Lower leg skin (tissue), 4 donors: ENCODE data around the gene UBE2QL1. TPM values are rescaled to one million over a fixed set of nuclear protein-coding genes. Genes with fewer than 3 reads are reported as not detected.

Experiments used
- DNase-seq, 2 donors: peaks; one replicate each; pipeline ENCODE4 v3.0.0-alpha.2; 2019; ENCODE audit warnings: low spot score in 2 of 2
- H3K4me3 ChIP-seq: fragments of 200-600 bp; sonication (generic); 2 replicates; pipeline ENCODE4 v1.5.1; 2017; ENCODE audit warnings: mild to moderate bottlenecking, low read depth; ENCODE audit not compliant: poor library complexity, severe bottlenecking
- CTCF ChIP-seq, 3 donors: fragments of 450-650 bp; IDR thresholded peaks; one replicate each; pipeline ENCODE4 v1.5.1; 2016; ENCODE audit warnings: antibody characterized with exemption in 3 of 3, mild to moderate bottlenecking in 3 of 3, moderate library complexity in 2 of 3
- POLR2A ChIP-seq, 2 donors: fragments of 450-650 bp; IDR thresholded peaks; one replicate each; pipeline ENCODE4 v1.6.1; 2016 to 2017; ENCODE audit warnings: antibody characterized with exemption in 2 of 2, mild to moderate bottlenecking in 1 of 2, moderate library complexity in 1 of 2
- WGBS, 2 donors: methylation state at CpG; one replicate each; pipeline ENCODE4 v1.1.5; 2018; 5-methylcytosine and 5-hydroxymethylcytosine counted together
- intact Hi-C: fragments of 100-400 bp; cut with DNase I; formaldehyde crosslinking; loops from one replicate; pipeline ENCODE4 v1.15.0; 2023; ENCODE audit warnings: low total_unique reads
- total RNA-seq, 4 donors: library from RNA; depleted of rRNA; stranded (reverse); fragments of >200 nt; gene quantifications; one replicate each; pipeline ENCODE4 v1.1.0, GENCODE V29; 2016

The UBE2QL1 gene
- total RNA-seq, 4 donors from 2014 or later = 0.72 to 3.4 (median 1.3) TPM

GRCh38 chr5:6535594-6535993 lies 86.9 kb downstream of the UBE2QL1 start:
- 76 to 78% methylated on average over 2 of the region's 2 CpGs for whole genome bisulfite sequencing, 2 donors
- intact Hi-C loops = no loop called here
- no peak for TF ChIP-seq CTCF (IDR thresholded peaks at IDR 0.05)

GRCh38 chr5:6539060-6539459 lies 90.4 kb downstream of the UBE2QL1 start:
- H3K4me3 ChIP-seq = no peak overlapping the region
- no peak for DNase-seq
- TF ChIP-seq CTCF (IDR thresholded peaks at IDR 0.05) (no peak), POLR2A (IDR thresholded peaks at IDR 0.05) (no peak)
- 93 to 100% methylated on average over 1 of the region's 1 CpG for WGBS, 2 donors
- intact Hi-C loops = no loop called here

More at GRCh38 chr5:6535594-6535993, 86.9 kb downstream of the UBE2QL1 start:
- H3K4me3 ChIP-seq = no peak overlapping the region
- peak in 1 of 2 donors; percentile 18 for DNase-seq

- 74 to 77% methylated on average over 6 of the region's 6 CpGs for WGBS, 2 donors
- DNase-seq = peak in 1 of 2 donors; percentile 32
- intact Hi-C loops = no loop called here
- no peak overlapping the region for H3K4me3 ChIP-seq
- TF ChIP-seq CTCF (IDR thresholded peaks at IDR 0.05) = no peak
- TF ChIP-seq POLR2A (IDR thresholded peaks at IDR 0.05) = no peak
These were observed 91.6 kb downstream of the UBE2QL1 start for GRCh38 chr5:6540111-6540827.

GRCh38 chr5:6541256-6542013 lies 92.8 kb downstream of the UBE2QL1 start:
- DNase-seq = peak in 1 of 2 donors; percentile 53
- no peak overlapping the region for H3K4me3 ChIP-seq
- intact Hi-C loops = no loop called here
- TF ChIP-seq CTCF (IDR thresholded peaks at IDR 0.05) = no peak
- TF ChIP-seq POLR2A (IDR thresholded peaks at IDR 0.05) = no peak
- 80 to 85% methylated on average over 5 of the region's 5 CpGs for WGBS, 2 donors

- intact Hi-C loops = no loop called here
- peak in 1 of 2 donors; percentile 57 for DNase-seq
- H3K4me3 ChIP-seq = no peak overlapping the region
- WGBS, 2 donors = 83 to 91% methylated on average over 12 of the region's 12 CpGs
- TF ChIP-seq CTCF (IDR thresholded peaks at IDR 0.05) = no peak
- TF ChIP-seq POLR2A (IDR thresholded peaks at IDR 0.05) = no peak
These were observed 94.0 kb downstream of the UBE2QL1 start for GRCh38 chr5:6542421-6543345.
